Tibial nerve (tissue), 4 donors: Measurements from ENCODE around the gene PEX13.

Experiments
- EP300 ChIP-seq, 2 donors: sonication (generic); formaldehyde crosslinking; IDR thresholded peaks; one replicate each; pipeline ENCODE4 v1.6.1; 2017; ENCODE audit warnings: antibody characterized with exemption in 2 of 2, mild to moderate bottlenecking in 1 of 2
- POLR2A ChIP-seq, 2 donors: fragments of 450-650 bp; IDR thresholded peaks; one replicate each; pipeline ENCODE4 v1.6.1; 2017; ENCODE audit warnings: antibody characterized with exemption in 2 of 2, mild to moderate bottlenecking in 2 of 2, moderate library complexity in 2 of 2
- TF ChIP-seq, protein P1 (sequence below), 5 experiments: fragments of 200-600 bp in 3 of 5; fragments of 450-650 bp in 2 of 5; sonication (generic) in 3 of 5; IDR thresholded peaks; one replicate each; pipeline ENCODE4 v1.5.1; 2016 to 2019; ENCODE audit warnings: antibody characterized with exemption in 5 of 5, mild to moderate bottlenecking in 3 of 5, moderate library complexity in 2 of 5

- TF ChIP-seq, protein P1, sequence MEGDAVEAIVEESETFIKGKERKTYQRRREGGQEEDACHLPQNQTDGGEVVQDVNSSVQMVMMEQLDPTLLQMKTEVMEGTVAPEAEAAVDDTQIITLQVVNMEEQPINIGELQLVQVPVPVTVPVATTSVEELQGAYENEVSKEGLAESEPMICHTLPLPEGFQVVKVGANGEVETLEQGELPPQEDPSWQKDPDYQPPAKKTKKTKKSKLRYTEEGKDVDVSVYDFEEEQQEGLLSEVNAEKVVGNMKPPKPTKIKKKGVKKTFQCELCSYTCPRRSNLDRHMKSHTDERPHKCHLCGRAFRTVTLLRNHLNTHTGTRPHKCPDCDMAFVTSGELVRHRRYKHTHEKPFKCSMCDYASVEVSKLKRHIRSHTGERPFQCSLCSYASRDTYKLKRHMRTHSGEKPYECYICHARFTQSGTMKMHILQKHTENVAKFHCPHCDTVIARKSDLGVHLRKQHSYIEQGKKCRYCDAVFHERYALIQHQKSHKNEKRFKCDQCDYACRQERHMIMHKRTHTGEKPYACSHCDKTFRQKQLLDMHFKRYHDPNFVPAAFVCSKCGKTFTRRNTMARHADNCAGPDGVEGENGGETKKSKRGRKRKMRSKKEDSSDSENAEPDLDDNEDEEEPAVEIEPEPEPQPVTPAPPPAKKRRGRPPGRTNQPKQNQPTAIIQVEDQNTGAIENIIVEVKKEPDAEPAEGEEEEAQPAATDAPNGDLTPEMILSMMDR (IDR thresholded peaks at IDR 0.05): no peak
- TF ChIP-seq POLR2A (IDR thresholded peaks at IDR 0.05) (no peak), EP300 (IDR thresholded peaks at IDR 0.05) (no peak)
Observed at GRCh38 chr2:60976875-60977561, 40.5 kb upstream of the PEX13 start.
